H7 (cell line): ENCODE data around the gene SLC7A11. TPM values are rescaled to one million over a fixed set of nuclear protein-coding genes. Genes with fewer than 3 reads are reported as not detected.
"Not testable (repeated sequence)": the region's sequence is repeated elsewhere in the genome, so short reads cannot be mapped to it uniquely, and the experiment has no call there.

Source experiments
- DNase-seq: peaks from one replicate; pipeline ENCODE4 v3.0.0; 2012
- H3K27me3 ChIP-seq: 2 replicates; pipeline ENCODE4 v1.6.0; 2011; ENCODE audit warnings: mild to moderate bottlenecking, low read length; ENCODE audit not compliant: control insufficient read depth, insufficient read depth
- H3K36me3 ChIP-seq: replicated peaks from 2 replicates; pipeline ENCODE4 v1.5.1; 2011; ENCODE audit warnings: low read length; ENCODE audit not compliant: control insufficient read depth, insufficient read depth
- H3K4me3 ChIP-seq: 2 replicates; pipeline ENCODE4 v1.5.1; 2011; ENCODE audit warnings: low read depth, mild to moderate bottlenecking, control low read depth, low read length, moderate library complexity; ENCODE audit not compliant: insufficient read depth
- total RNA-seq: library from RNA; depleted of rRNA; stranded (reverse); fragments of >200 nt; shearing (Covaris generic); gene quantifications from 2 replicates; pipeline ENCODE4 v1.2.3, GENCODE V29; 2014

Gene SLC7A11
- total RNA-seq, 1 experiment from 2014 or later: 10.2 TPM

- H3K36me3 ChIP-seq: no peaks in the 10 kb centered on the region
These were observed 14.5 kb upstream of the SLC7A11 start for GRCh38 chr4:138256608-138257007.

DNA sequence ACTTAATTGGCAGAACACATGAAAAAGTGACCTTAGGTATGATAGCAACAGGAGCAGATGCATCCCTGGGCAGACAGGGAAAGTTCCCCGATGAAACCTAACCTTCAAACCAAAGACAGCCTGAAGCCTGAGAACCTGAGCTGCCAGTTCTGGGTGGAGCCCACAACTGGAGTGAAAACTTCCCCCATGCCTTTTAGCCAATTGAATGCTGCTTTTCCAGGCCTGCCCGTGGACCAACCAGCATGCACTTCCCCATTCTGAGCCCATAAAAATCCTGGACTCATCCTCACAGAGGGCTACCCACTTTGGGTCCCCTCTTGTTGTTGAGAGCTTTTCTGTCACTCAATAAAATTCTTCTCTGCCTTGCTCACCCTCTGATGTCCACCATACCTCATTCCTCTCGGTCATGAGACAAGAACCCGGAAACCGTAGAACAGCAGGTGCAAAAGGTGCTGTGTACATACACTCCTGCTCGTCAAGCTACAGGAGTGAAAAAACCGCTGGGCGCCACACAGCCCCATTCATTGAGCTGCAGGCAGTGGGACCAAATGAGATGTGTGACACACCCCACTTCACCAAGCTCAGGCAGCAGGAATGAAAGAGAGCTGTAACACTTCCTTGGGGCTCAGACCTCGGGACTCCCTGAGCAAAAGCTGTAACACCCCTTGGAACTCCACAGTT is 13.9 kb upstream of the SLC7A11 start:
- H3K4me3 ChIP-seq: no peak overlapping the region
- DNase-seq: no peak
- no peaks in the 10 kb centered on the region for H3K36me3 ChIP-seq
- H3K27me3 ChIP-seq: no peaks in the 10 kb centered on the region

More at GRCh38 chr4:138256608-138257007, 14.5 kb upstream of the SLC7A11 start:
- no peaks in the 10 kb centered on the region for H3K27me3 ChIP-seq
- H3K4me3 ChIP-seq: no peak overlapping the region
- no peak for DNase-seq

DNA sequence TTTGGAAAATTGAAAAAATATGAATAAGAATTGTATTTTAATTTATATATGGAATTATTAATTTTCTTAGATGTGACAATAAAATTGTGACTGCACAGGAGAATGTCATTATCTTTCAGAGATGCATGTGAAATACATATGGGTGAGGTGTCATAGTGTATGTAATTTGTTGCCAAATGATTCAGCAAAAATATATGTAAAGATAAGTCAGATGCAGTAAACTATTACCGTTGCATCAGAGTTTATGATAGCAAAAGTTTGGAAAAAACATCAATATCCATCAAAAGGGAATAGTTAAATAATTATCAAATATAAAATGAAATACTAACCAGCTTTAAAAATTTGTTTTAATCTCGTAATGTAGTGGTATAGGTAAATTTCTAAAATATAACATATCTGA is 10.4 kb upstream of the SLC7A11 start:
- Histone ChIP-seq H3K27me3 (no peaks in the 10 kb centered on the region), H3K4me3 (no peak overlapping the region), H3K36me3 (no peaks in the 10 kb centered on the region)
- no peak for DNase-seq

GRCh38 chr4:138251938-138252337 is 9.8 kb upstream of the SLC7A11 start:
- no peaks in the 10 kb centered on the region for H3K27me3 ChIP-seq
- no peak overlapping the region for H3K4me3 ChIP-seq
- no peak for DNase-seq
- no peaks in the 10 kb centered on the region for H3K36me3 ChIP-seq

DNA sequence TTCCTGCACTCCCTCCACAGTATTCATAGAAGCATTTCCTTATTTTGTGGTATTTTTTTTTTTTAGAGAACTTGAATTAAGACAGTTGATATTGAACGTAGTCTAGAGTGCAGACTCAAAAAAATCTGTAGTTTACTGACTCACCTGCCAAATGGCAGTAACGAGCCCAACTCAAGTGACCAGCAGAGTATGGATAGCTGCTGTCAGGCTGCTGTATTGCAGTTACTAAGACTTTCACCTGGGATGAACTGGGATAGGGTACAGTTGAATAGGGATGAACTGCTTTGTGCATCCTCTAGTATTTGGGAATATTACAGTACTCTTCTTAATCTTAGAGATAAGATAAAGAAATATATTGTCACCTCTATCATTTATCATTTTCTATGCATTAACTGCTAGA is 7.0 kb upstream of the SLC7A11 start:
- H3K36me3 ChIP-seq: no peaks in the 10 kb centered on the region
- peak; percentile 7 for DNase-seq
- no peaks in the 10 kb centered on the region for H3K27me3 ChIP-seq
- no peak overlapping the region for H3K4me3 ChIP-seq

- no peak for DNase-seq
- Histone ChIP-seq H3K36me3 (no peaks in the 10 kb centered on the region), H3K27me3 (no peaks in the 10 kb centered on the region), H3K4me3 (no peak overlapping the region)
These were observed 5.9 kb upstream of the SLC7A11 start for GRCh38 chr4:138248058-138248457.

DNA sequence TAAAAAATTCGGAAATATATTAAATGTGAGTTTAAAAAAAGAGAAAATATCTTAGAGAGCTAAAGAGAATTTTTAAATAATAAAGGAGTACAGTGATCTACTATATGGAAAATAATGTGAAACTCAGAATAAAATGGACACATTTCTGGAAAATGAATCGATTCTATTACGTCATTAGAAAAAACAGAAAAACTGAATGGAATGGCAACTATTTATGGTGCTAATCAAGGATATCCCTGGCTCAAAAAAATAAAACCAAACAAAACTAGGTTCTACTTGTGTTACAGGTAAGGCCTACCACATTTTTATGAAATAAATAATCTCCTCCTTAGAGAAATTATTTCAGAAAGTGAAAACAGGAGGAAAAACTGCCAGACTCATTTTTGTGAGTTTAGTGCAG is 5.5 kb upstream of the SLC7A11 start:
- DNase-seq: no peak

GRCh38 chr4:138243369-138243768 is 1.2 kb upstream of the SLC7A11 start:
- DNase-seq: no peak
- H3K4me3 ChIP-seq: no peak overlapping the region
- no peaks in the 10 kb centered on the region for H3K27me3 ChIP-seq
- no peaks in the 10 kb centered on the region for H3K36me3 ChIP-seq

More for the DNA sequence above, 5.5 kb upstream of the SLC7A11 start:
- Histone ChIP-seq H3K36me3 (no peaks in the 10 kb centered on the region), H3K4me3 (no peak overlapping the region), H3K27me3 (no peaks in the 10 kb centered on the region)

- Histone ChIP-seq H3K27me3 (no peaks in the 10 kb centered on the region), H3K4me3 (no peak overlapping the region; the same call in 1 of the 2 replicates), H3K36me3 (no peaks in the 10 kb centered on the region)
- no peak for DNase-seq
These were observed 646 bp upstream of the SLC7A11 start for GRCh38 chr4:138242834-138243156.

GRCh38 chr4:138241281-138242075 is 671 bp downstream of the SLC7A11 start:
- Histone ChIP-seq H3K4me3 (peak overlapping the region; percentile 72), H3K36me3 (no peaks in the 10 kb centered on the region), H3K27me3 (no peaks in the 10 kb centered on the region)
- no peak for DNase-seq

- Histone ChIP-seq H3K4me3 (peak overlapping the region; percentile 20), H3K36me3 (no peaks in the 10 kb centered on the region; the same call in none of the 2 replicates), H3K27me3 (no peaks in the 10 kb centered on the region)
- DNase-seq: no peak
These were observed 2.7 kb downstream of the SLC7A11 start for GRCh38 chr4:138239491-138239890.

DNA sequence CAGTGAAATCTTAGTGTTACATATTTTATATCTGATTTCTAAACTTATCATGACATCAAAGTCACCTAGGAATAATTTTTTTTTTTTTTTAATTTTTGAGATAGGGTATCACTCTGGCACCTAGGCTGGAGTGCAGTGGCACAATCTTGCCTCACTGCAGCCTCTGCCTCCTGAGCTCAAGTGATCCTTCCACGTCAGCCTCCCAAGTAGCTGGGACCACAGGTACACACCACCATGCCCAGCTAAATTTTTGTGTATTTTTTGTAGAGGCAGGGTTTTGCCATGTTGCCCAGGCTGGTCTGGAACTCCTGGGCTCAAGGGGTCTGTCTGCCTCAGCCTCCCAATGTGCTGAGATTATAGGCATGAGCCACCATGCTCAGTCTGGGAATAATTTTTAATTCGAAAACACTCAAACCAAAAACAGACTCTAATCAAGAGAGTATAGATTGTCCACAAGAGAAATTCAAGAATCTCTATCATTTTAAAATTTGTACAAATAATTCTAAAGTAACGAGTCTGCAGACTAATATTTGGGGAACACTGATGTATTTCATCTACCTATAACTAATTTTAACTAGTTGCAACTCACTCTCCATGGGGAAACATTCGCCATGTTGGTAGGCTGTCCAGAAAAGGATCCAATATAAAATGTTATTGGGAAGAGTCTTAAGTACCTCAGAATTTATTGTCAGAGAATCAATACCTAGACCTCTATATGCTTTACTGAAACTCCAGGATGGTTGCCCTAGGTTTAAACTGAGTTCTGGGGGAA is 3.4 kb downstream of the SLC7A11 start:
- no peak overlapping the region; the same call in 1 of the 2 replicates for H3K4me3 ChIP-seq

DNA sequence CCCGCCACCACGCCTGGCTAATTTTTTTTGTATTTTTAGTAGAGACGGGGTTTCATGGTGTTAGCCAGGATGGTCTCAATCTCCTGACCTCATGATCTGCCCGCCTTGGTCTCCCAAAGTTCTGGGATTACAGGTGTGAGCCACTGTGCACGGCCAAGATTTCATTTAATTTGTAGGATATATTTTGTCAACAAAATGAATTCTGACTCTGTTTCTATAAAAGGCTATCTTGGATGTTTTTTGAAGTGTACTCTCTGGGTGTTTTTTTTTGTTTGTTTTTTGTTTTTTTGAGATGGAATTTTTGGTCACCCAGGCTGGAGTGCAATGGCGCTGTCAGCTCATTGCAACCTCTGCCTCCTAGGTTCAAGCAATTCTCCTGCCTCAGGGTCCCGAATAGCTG is 5.0 kb downstream of the SLC7A11 start:
- not testable (repeated sequence) for DNase-seq, H3K4me3 ChIP-seq, H3K36me3 ChIP-seq, H3K27me3 ChIP-seq

More for the DNA sequence above, 3.4 kb downstream of the SLC7A11 start:
- Histone ChIP-seq H3K36me3 (no peaks in the 10 kb centered on the region; the same call in none of the 2 replicates), H3K27me3 (no peaks in the 10 kb centered on the region)
- no peak for DNase-seq

DNA sequence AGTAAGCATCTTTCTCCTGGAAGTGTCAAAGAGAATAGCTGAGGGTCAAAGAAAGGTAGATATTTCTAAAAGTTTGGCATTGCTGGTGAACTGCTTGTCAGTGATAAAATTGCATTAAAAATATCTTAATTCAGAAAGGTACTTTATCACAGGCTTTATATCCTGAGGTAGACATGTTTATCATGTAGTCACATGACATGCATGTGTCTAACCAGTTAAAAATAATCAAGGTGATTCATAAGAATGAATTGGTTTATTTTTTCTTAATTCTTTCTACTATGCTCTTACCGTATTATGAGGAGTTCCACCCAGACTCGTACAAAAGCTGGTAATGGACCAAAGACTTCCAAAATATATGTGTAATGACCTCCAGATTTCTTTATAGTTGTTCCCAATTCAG is 6.1 kb downstream of the SLC7A11 start:
- Histone ChIP-seq H3K36me3 (peaks cover 2% of the 10 kb centered on the region), H3K4me3 (no peak overlapping the region), H3K27me3 (no peaks in the 10 kb centered on the region)
- DNase-seq: no peak
